ENCODE data around the gene IGF2BP1.
"Not testable (repeated sequence)": the region's sequence is repeated elsewhere in the genome, so short reads cannot be mapped to it uniquely, and the experiment has no call there.

IGF2BP1 gene

DNA sequence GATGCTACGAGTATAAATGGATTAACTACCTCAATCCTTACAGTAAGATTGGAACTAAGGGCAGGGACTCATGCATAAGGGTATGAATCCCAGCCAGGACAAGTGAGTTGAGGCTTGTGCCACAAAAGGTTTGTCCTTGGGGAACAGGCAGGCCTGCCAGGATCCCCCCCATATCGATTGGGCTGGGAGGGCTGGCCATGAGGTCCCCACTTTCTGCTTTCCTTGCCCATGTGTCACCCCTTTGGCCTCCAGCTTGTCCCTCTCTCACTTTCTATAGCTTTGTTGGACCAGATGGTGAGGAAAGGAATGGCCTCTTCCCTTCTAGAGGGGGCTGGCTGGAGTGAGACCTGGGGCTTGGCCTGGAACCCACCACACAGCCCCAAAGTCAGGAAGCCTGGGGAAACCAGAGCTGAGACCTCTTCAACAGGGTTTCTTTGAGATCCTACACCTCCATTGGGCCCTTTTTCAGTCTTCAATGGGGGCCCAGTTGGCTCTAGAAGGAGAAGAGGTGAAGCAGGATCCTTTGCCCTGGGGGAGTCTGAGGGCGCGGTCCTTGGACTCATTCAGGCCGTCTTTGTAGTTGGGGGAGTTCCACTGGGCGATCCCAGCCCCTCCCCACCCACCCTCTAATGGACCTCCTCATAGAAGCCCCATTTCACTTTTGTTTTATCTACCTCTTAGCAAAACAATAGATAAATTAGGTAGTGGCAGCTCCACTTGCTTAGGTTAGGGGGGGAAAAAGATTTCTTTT lies 57.3 kb downstream of the IGF2BP1 start:
- no peak for DNase-seq (ENCODE audit: low spot score)

DNA sequence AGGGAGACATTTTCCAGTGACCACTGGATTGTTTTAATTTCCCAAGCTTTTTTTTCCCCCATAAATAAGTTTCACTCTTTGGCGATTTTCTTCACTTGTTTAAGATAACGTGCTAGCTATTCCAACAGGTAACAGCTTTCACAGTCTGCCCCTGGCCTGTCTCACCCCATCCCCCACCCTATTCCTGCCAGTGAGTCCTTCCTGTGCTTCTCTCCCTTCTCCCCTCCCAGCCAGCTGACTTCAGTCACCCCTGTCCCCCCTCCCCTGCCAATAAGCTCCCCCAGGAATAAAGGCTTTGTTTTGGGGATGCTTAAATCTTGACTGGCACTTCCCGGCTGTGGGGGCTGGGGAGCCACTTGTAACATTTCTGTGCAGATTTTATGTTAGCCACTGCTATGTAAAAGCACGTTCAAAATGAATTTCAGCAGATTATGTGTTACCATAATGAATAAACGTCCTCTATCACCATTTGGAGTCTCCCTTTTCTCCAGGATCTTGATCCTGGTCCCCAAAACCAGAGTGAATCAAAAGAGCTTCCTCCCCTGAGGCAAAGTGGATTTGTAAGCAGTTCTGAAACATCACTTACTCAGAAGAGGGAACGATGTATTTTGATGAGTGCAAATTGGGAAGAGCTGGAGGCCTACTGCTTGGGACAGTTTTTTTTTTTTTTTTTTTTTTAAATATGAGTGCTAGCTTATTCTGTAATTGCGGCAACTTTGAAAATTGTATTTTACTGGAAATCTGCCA lies 58.2 kb downstream of the IGF2BP1 start:
- no peak for DNase-seq (ENCODE audit: low spot score)

DNA sequence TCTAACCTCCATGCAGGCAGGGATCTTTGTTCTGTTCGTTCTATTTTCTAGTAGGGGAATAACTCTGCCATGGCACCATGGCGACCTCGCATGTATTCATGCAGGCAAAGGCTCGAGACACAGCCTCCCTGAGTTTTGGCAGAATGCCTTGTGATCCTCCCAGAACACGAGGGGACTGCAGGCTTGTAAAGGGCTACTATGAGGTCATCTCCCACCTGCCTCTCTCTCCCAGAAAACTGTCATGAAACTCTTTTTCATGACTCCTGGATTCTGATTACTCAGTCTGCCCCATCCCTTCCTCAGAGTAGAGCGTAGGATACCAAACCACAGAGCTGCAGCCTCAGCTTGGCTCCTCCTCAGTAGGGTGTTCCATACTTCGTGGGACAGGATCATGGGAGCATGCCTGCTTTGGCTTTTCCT lies 64.3 kb downstream of the IGF2BP1 start:
- DNase-seq (ENCODE audit: low spot score): no peak

DNA sequence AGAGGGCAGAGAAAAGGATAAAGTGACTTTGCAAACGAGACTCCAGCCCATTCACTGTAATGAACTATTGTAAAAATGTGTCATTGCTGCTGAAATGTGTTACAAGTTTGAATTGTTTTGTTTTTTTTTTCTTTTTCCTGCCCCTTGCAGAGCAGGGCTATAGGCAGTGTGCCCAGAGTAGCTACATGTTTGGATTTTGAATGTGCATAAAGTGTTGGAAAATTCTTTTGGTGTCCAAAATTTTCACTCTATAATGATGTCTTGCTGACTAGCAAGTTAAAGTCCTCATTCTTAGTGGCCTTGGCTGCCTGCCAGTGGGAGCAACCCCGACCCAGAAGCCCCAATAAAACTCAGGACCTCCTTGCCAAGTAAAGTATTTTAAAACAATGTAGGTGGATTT lies 66.5 kb downstream of the IGF2BP1 start:
- no peak for DNase-seq (ENCODE audit: low spot score)

DNA sequence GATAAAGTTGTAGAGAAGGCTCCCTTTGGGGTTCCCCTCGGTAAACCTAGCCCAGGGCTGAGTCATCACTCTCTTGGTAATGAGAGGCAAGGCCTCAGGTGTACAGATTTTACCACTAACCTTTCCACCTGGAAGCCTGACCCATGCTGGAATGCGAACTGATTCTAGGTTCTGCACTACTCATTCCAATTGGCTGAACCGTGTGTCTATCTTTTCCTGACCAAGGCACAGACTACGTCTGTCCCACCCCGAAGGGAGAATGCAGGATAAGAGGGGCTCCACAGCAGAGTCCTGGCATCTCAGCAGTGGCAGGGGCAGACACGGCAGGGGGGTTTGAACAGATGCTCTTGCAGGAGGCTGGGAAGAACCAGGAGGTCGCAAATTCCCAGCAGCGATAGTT lies 70.0 kb downstream of the IGF2BP1 start:
- DNase-seq (ENCODE audit: low spot score): no peak

DNA sequence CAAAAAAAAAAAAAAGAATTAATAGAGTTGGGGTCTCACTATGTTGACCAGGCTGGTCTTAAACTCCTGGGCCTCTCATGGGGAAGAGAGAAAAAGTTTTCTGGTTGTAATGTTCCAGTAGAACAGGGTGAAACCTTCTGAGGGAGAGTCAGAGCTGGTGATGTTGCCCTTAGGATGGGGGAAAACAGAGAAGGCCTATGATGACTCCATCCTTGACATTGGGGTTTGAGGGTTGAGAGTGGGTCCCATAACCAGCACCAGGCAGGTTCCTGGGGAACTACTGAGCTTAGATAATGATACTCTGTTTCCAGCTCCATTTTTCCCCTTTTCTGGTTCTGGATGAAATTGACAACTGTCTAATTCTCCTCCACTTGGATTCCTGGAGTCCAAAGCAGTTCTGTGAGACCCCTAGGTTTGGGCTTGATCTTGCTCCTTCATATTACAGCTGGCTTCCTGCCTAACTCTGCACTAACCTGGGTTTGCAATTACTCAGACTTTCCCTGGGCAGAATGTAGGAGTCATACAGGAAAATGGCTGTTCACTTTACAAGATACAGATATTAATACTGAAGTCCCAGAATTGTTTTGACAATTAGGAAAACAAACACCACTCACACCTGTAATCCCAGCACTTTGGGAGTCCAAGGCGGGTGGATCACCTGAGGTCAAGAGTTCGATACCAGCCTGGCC lies 72.5 kb downstream of the IGF2BP1 start:
- no peak for DNase-seq (ENCODE audit: low spot score)

DNA sequence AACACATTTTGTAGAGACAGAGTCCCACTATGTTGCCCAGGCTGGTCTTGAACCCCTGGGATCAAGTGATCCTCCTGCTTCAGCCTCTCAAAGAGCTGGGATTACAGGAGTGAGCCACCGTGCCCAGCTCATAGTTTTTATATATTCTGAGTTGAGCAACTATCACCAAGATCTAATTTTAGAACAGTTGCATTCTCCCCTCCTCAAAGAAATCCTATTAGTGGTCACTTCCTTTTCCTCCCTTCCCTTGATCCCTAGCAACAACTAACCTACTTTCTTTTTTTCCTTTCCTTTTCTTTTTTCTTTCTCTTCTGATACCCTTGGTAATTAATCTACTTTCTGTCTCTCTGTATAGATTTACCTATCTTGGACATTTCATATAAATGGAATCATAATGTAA lies 73.9 kb downstream of the IGF2BP1 start:
- no peak for DNase-seq (ENCODE audit: low spot score)

DNA sequence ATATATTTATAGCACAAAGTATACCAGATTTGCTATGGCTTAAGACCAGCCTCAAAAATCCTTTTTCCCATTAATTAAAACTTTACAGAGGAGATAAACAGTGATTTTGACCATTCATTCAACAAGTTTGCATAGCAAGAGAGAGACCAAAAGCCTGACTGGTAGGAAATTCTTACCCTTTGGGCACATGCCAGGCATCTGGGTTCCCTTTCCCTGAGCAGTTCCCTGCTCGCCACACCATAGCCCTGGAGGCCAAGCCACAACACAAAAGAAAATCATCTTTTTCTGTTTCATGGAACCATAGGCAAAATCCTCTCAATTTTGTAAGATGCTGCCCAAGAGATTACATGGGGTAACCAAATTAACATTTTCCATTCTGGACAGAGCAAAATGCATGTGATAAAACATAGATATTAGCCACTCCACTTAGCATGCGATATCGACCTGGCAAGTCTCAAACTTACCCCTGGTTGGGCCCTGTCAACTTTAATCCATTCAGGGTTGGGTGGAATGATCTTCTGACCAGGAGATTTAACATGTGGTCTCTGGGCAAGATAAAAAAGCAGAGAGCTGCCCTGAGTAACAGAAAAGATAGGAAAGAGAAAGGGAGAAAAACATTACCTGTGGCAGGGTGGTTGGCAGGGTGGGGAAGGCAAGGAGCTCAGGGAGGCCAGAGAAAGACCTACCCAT lies 77.8 kb downstream of the IGF2BP1 start:
- DNase-seq (ENCODE audit: low spot score): no peak

DNA sequence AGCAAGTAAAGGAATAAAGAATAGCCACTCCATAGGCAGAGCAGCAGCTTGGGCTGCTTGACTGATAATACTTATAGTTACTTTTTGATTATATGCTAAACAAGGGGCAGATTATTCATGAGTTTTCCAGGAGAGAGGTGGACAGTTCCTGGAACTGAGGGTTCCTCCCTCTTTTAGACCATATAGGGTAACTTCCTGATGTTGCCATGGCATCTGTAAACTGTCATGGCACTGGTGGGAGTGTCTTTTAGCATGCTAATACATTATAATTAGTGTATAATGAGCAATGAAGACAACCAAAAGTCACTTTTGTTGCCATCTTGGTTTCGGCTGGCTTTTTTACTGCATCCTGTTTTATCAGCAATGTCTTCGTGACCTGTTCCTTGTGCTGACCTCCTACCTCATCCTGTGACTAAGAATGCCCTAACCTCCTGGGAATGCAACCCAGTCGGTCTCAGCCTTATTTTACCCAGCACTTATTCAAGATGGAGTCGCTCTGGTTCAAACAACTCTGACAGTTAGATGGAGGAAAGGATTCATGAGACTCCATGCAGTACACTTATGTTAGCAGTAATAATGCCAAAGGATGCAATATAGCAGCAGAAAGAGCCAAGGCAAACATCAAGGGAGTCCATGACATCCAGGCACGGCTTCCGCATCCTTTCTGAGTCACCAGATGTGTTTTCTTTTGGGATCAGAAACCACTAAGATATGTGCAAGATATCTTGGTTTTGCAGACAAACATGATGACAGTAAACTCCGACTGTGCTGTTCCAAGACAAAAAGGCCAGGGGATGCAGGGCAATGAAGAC lies 79.6 kb downstream of the IGF2BP1 start:
- DNase-seq (ENCODE audit: low spot score): no peak

DNA sequence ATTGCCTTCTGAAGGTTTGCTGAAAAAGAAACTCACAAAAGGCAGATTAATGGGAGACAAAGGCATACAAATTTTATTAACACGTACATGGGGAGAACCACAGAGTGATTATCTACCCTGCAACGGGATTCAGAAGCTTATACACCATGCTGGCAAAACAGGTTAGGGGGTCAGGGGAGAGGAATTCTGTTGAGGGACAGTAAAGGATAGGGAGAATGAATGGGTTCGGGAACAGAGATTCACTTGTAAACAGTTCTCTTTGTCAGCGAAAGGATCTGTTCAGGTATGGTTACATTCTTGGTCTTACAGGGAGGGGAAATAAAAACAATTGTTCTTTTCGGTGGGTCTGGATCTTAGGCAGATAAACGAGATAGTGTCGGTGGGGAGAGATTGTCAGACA lies 81.1 kb downstream of the IGF2BP1 start:
- DNase-seq (ENCODE audit: low spot score): no peak

DNA sequence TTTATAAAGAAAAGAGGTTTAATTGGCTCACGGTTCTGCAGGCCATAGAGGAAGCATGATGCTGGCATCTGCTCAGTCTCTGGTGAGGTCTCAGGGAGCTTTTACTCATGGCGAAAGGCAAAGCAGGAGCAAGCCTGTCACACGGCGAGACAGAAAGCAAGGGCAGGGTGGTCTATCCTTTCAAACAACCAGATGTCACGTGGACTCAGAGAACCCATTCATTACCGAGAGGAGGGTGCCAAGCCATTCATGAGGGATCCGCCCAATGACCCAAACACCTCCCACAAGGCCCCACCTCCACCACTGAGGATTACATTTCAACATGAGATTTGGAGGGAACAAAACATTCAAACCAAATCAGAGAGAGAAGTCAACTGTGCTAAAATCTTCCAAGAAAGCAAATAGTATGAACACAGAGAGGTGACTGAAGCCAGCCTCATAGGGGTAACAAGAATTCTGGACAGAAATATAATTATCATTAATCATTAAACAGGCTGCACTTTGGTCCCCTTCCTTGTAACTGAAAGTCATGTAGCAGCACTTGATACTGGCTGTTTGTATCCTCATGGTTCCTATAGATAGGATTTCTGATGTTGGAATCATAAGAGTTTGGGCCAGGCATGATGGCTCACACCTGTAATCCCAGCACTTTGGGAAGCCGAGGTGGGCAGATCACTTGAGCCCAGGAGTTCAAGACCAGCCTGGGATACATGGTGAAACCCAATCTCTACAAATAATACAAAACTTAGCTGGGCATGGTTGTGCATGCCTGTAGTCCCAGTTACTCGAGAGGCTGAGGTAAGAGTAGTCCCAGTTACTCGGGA lies 82.9 kb downstream of the IGF2BP1 start:
- DNase-seq (ENCODE audit: low spot score): no peak

DNA sequence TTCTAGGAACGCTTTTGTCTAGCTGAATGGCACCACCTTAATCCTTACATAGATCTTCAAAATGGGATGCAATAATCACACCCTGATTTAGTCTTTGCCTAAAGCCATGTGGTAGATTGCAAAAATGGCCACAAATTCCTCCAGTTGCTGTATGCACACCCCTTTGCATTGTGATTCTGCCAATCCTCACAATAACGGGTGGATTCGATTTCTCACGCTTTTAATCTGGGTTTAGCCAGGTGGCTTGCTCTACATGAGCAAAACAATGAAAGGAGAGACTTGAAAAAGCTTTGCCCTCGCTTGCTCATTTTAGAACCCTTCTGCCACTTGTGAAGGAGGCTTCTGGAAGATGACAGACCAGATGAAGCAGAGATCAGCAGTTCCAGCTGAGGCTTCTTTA lies 85.0 kb downstream of the IGF2BP1 start:
- no peak for DNase-seq (ENCODE audit: low spot score)

DNA sequence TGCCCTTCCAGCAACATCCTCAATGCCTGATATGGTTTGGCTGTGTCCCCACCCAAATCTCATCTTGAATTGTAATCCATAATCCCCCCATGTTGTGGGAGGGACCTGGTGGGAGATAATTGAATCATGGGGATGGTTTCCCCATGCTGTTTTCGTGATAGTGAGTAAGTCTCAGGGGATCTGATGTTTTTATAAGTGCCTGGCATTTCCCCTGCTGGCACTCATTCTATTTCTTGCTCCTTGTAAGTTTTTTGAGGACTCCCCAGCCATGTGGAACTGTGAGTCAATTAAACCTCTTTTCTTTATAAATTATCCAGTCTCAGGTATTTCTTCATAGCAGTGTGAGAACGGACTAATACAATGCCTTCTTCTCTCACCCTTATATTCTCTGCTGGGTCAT lies 87.9 kb downstream of the IGF2BP1 start:
- not testable (repeated sequence) for DNase-seq (ENCODE audit: low spot score)

DNA sequence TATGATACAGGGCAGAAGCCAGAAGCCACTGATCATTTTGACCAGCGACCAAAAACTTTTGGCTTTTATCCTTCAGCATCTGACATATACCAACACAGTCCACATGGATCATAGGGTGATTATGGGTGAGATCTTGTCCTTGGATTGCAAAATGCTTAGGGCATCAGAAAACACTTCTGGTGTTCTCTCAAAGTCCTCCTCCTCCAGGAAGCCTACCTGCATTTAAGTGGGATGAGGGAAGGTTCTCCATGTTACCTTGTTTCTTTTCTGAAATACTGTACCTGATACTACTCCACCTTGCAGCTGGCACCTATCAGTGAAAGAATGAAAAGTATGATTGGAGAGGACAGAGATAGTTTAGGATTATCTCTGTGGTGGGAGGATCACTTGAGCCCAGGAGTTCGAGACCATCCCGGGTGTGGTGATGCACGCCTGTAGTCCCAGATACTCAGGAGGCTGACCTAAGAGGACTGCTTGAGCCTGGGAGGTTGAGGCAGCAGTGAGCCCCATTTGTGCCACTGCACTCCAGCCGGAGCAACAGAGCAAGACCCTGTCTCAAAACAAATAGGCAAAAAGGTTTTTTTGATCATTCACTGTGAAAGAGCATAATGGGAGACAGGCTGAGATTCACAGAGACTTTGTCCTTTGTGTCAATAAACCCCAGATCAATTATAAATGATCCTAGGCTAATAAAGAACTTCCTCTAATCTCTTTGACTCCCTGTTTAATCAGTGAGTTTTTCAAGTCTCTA lies 88.6 kb downstream of the IGF2BP1 start:
- DNase-seq (ENCODE audit: low spot score): no peak

DNA sequence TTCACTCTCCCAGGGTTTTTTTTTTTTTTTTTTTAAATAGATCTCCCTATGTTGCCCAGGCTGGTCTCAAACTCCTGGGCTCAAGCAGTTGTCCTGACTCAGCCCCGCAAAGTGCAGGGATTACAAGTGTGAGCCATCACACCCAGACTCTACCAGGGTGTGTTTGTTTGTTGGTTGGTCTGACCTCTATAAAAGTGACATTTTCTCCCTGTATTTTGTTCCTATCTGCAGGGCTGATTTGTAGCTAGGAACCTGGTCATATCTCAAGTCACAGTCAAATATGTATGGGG lies 89.1 kb downstream of the IGF2BP1 start:
- DNase-seq (ENCODE audit: low spot score): no peak

DNA sequence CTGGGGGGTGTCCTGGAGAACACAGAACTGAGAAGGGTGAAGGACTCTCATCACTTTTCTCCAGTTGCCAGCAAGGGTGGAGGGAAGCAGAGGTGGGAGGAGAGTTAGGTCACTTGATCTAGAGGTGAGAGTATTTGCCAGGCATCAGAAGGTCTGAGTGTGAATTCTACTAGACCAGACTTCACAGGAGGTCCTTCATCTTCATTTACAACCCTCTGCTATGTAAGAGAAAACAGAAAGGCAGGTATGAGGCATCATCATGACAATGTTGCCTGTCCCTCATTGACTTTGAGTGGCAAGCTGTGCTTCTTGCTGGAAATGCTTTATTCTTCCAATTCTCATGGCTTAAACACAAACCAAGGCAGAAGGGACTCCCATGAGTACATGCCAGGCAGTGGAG lies 89.5 kb downstream of the IGF2BP1 start:
- DNase-seq (ENCODE audit: low spot score): no peak

DNA sequence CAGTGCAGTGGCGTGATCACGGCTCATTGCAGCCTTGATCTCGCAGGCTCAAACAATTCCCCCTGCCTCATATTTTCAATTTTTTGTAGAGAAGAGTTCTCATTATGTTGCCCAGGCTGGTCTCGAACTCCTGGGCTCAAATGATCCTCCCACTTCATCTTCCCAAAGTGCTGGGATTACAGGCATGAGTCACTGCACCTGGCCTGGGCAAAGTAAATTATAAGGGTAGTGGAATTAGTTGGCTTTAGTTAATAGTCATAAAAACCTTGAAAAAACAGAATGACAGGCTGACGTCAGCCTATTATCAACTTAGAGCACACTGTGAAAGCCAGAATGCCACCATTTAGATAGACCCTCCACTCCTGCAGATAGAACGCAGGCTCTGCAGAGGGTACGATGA lies 91.9 kb downstream of the IGF2BP1 start:
- DNase-seq (ENCODE audit: low spot score): no peak

DNA sequence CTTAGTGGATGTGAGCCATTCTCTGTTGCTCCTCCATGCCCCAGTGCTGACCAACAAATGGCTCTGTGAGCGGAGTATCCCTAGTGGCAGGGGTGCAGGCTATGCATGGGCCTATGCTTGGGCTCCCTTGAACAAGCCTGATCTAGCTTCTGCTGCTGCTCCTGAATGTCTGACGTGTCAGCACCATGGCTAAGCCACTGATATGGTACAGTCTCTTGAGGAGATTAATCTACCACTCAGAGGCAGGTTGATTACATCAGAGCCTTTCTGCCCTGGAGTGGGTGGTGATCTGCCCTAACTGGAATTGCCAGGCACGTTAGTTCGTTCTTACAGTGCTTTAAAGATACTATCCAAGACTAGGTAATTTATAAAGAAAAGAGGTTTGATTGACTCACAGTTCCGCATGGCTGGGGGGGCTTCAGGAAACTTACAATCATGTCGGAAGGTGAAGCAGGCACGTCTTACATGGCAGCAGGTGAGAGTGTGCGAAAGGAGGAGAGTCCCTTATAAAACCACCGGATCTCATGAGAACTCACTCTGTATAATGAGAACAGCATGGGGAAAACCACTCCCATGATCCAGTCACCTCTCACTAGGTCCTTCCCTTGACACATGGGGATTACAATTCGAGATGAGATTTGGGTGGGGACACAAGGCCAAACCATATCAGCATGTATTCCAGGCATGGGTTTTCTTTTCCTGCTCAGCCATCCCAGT lies 93.9 kb downstream of the IGF2BP1 start:
- no peak for DNase-seq (ENCODE audit: low spot score)

DNA sequence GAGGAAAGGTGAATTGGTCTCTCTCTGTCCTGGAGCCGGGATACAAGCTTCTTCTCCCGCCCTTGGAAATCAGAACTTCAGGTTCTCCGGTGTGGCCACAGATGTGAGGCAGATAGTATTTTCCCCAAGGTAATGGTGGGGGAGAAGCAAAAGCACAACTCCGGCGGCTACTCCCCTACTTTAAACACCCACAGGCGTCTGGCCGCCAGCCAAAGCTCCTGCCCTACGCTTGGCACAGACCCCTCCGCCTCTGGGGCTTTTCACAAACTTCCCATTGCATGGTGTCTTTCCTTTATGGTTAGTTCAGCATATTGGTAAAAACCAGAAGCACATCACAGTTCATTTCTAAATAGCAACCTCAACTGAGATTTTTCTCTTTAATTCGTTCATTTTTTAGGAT lies 95.9 kb downstream of the IGF2BP1 start:
- DNase-seq (ENCODE audit: low spot score): no peak

DNA sequence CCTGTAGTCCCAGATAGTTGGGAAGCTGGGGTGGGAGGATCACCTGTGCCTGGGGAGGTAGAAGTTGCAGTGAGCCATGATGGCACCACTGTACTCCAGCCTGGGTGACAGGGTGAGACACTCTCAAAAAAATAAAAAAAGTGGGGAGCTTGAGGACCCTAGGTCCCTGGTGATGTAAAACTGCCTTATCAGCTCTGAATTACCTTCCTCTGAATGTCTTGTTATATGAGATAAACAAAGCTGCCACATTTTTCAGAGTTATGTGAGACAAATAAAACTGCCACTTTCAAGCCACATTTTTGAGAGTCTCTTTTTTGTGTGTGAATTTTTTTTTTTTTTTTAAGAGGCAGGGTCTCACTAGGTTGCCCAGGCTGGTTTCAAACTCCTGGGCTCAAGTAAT lies 103.4 kb downstream of the IGF2BP1 start:
- no peak for DNase-seq (ENCODE audit: low spot score)

Measured in left forelimb (tissue), 1 donor.